ENCODE measurements around the gene EAF1.
"Not testable (repeated sequence)": the region's sequence is repeated elsewhere in the genome, so short reads cannot be mapped to it uniquely, and the experiment has no call there.

The EAF1 gene

DNA sequence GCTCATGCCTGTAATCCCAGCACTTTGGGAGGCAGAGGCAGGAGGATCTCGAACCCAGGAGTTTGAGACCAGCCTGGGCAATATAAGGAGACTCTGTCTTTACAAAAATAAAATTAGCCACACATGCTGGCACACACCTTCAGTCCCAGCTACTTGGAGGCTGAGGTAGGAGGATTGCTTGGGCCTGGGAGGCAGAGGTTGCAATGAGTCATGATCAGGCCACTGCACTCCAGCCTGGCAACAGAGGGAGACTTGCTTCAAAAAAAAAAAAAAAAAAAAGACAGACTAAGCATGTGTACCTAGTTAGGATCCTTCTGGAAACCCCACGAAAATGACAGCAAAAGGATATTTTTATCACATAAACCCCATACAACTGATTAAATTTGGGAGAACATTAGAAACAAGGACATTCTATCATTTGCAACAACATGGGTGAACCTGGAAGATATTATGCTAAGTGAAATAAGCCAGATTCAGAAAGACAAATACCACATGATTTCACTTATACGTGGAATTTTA lies 44.9 kb upstream of the EAF1 start:
- peaks cover 18% of the 10 kb centered on the region for H3F3A ChIP-seq (ENCODE audit: insufficient read depth)
- no peak overlapping the region for H2AFZ ChIP-seq (ENCODE audit: low read depth, low read length, severe bottlenecking)
- H3K4me3 ChIP-seq (ENCODE audit: insufficient read depth, low read length, poor library complexity, severe bottlenecking): no peak overlapping the region
- H3K36me3 ChIP-seq (ENCODE audit: low read length): no peaks in the 10 kb centered on the region
- H3K27ac ChIP-seq (ENCODE audit: low read depth, low read length): no peak overlapping the region
- no peaks in the 10 kb centered on the region for H4K20me1 ChIP-seq (ENCODE audit: low read depth, low read length)
- H3K79me2 ChIP-seq (ENCODE audit: insufficient read depth, low read length): no peaks in the 10 kb centered on the region
- no peak for TF ChIP-seq EZH2phosphoT487 (conservative IDR thresholded peaks at IDR 0.05; ENCODE audit: low read length)
- TF ChIP-seq, protein P1, sequence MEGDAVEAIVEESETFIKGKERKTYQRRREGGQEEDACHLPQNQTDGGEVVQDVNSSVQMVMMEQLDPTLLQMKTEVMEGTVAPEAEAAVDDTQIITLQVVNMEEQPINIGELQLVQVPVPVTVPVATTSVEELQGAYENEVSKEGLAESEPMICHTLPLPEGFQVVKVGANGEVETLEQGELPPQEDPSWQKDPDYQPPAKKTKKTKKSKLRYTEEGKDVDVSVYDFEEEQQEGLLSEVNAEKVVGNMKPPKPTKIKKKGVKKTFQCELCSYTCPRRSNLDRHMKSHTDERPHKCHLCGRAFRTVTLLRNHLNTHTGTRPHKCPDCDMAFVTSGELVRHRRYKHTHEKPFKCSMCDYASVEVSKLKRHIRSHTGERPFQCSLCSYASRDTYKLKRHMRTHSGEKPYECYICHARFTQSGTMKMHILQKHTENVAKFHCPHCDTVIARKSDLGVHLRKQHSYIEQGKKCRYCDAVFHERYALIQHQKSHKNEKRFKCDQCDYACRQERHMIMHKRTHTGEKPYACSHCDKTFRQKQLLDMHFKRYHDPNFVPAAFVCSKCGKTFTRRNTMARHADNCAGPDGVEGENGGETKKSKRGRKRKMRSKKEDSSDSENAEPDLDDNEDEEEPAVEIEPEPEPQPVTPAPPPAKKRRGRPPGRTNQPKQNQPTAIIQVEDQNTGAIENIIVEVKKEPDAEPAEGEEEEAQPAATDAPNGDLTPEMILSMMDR (IDR thresholded peaks at IDR 0.05; ENCODE audit: insufficient read depth, low read length, poor library complexity, severe bottlenecking): no peak
- no peaks in the 10 kb centered on the region for H3K9me2 ChIP-seq (replicated peaks; ENCODE audit: insufficient read depth, low read length)
- H3K9me3 ChIP-seq (ENCODE audit: insufficient read depth, low read length): no peaks in the 10 kb centered on the region
- H3K27me3 ChIP-seq (ENCODE audit: low read length): no peaks in the 10 kb centered on the region
- H3K9ac ChIP-seq (ENCODE audit: low read length): no peak overlapping the region
- no peak overlapping the region for H3K4me2 ChIP-seq (ENCODE audit: low read depth, low read length, poor library complexity, severe bottlenecking)

DNA sequence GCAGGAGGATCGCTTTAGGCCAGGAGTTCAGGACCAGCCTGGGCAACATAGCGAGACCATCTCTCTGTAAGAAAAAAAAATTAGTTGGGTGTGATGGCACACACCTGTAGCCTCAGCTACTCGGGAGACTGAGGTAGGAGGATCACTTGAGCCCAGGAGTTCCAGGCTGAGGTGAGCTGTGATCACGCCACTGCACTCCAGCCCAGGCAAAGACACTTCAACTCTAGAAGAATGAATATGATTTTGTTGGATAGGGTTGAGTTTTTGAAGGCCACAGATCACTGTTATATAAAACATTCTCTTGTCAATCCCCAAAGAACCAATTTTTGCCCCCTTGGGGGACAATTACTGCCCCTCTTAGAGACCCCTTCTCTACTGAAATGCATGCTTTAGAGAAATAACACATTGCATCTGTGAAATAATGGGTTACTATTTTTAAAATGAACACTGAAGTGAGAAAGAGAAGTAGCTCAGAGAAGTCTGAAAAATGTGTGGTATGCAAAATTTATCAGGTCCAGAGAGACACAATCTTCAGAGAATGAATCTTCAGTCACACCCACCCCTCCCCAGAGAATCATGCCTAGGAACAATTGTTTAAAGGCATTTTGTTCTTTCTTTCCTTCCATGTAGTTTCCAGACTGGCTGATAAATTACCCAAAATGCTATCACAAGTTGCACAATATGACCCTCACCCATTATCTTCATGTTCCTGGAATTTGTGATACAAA lies 42.7 kb upstream of the EAF1 start:
- Histone ChIP-seq H2AFZ (ENCODE audit: low read depth, low read length, severe bottlenecking) (peak overlapping the region; percentile 4), H3F3A (ENCODE audit: insufficient read depth) (peaks cover 18% of the 10 kb centered on the region), H3K27me3 (ENCODE audit: low read length) (no peaks in the 10 kb centered on the region), H3K9me3 (ENCODE audit: insufficient read depth, low read length) (no peaks in the 10 kb centered on the region), H3K9ac (ENCODE audit: low read length) (peak overlapping the region; percentile 24; the same call in 1 of the 2 replicates), H3K9me2 (replicated peaks; ENCODE audit: insufficient read depth, low read length) (no peaks in the 10 kb centered on the region), H3K79me2 (ENCODE audit: insufficient read depth, low read length) (no peaks in the 10 kb centered on the region), H3K4me2 (ENCODE audit: low read depth, low read length, poor library complexity, severe bottlenecking) (peak overlapping the region; percentile 58), H3K36me3 (ENCODE audit: low read length) (no peaks in the 10 kb centered on the region), H4K20me1 (ENCODE audit: low read depth, low read length) (no peaks in the 10 kb centered on the region), H3K4me3 (ENCODE audit: insufficient read depth, low read length, poor library complexity, severe bottlenecking) (no peak overlapping the region), H3K27ac (ENCODE audit: low read depth, low read length) (peak overlapping the region; percentile 86)
- TF ChIP-seq EZH2phosphoT487 (conservative IDR thresholded peaks at IDR 0.05; ENCODE audit: low read length): no peak
- TF ChIP-seq, protein P1 (IDR thresholded peaks at IDR 0.05; ENCODE audit: insufficient read depth, low read length, poor library complexity, severe bottlenecking): no peak

DNA sequence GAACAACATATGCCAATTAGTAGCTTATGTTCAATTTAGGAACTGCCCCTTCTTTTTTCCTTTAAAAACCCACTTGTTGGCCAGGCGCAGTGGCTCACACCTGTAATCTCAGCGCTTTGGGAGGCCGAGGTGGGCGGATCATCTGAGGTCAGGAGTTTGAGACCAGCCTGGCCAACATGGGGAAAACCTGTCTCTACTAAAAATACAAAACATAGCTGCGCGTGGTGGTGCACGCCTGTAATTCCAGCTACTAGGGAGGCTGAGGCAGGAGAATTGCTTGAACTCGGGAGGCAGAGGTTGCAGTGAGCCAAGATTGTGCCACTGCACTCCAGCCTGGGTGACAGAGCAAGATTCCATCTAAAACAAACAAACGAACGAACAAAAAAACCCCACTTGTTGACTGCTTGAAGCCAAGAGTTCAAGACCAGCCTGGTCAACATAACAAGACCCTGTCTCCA lies 42.1 kb upstream of the EAF1 start:
- H3K9me2 ChIP-seq (replicated peaks; ENCODE audit: insufficient read depth, low read length); H3K36me3 ChIP-seq (ENCODE audit: low read length); H4K20me1 ChIP-seq (ENCODE audit: low read depth, low read length); H3K27me3 ChIP-seq (ENCODE audit: low read length); H3K9ac ChIP-seq (ENCODE audit: low read length); H3K4me3 ChIP-seq (ENCODE audit: insufficient read depth, low read length, poor library complexity, severe bottlenecking); H2AFZ ChIP-seq (ENCODE audit: low read depth, low read length, severe bottlenecking); H3K79me2 ChIP-seq (ENCODE audit: insufficient read depth, low read length); H3K9me3 ChIP-seq (ENCODE audit: insufficient read depth, low read length): not testable (repeated sequence)
- peak overlapping the region; percentile 58 for H3K4me2 ChIP-seq (ENCODE audit: low read depth, low read length, poor library complexity, severe bottlenecking)
- H3F3A ChIP-seq (ENCODE audit: insufficient read depth): peaks cover 18% of the 10 kb centered on the region
- peak overlapping the region; percentile 86 for H3K27ac ChIP-seq (ENCODE audit: low read depth, low read length)

All from SU-DHL-6 (cell line).